ENCODE measurements around the gene NEURL1B.

The NEURL1B gene

DNA sequence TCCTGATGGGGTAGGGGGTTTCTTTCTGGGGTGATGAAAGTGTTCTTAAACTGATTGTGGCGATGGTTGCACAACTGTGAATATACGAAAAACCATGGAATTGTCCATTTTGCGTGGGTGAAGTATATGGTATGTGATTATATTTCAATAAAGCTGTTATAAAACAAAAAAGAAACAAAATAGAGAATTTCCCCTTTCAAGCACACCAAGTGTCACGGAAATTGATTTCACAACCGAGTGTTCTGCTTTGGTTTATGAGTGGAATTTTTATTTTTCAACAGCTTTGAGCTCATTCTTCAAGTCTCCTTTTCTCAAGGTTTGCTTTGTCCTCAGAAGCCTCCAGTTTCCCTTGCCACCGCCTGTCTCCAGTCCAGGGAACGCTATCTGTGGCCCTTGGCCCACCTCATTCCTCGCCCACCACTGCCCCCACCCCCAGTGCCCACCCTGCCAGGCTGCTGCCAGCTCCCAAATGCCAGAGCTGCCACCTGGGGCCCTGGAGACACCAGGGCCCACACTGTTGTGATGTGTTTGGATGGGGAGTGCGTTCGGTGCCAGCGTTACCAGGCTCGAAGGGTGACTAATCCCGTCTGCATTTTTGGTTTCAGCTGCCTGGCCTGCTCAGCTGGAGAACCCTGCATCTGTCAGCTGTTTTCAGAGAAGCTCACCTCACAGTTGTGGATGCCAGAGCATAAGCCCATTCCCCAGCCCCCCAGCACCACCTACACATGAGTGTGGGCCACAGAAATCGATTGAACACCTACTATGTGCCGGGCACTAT, 99.6 kb downstream of the NEURL1B start:
- TF ChIP-seq POLR2A (IDR thresholded peaks at IDR 0.05; ENCODE audit: extremely low read depth, insufficient read length) = no peak
- TF ChIP-seq, protein P1, sequence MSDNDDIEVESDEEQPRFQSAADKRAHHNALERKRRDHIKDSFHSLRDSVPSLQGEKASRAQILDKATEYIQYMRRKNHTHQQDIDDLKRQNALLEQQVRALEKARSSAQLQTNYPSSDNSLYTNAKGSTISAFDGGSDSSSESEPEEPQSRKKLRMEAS (IDR thresholded peaks at IDR 0.05; ENCODE audit: low read depth, low read length) = no peak
- TF ChIP-seq, protein P2, sequence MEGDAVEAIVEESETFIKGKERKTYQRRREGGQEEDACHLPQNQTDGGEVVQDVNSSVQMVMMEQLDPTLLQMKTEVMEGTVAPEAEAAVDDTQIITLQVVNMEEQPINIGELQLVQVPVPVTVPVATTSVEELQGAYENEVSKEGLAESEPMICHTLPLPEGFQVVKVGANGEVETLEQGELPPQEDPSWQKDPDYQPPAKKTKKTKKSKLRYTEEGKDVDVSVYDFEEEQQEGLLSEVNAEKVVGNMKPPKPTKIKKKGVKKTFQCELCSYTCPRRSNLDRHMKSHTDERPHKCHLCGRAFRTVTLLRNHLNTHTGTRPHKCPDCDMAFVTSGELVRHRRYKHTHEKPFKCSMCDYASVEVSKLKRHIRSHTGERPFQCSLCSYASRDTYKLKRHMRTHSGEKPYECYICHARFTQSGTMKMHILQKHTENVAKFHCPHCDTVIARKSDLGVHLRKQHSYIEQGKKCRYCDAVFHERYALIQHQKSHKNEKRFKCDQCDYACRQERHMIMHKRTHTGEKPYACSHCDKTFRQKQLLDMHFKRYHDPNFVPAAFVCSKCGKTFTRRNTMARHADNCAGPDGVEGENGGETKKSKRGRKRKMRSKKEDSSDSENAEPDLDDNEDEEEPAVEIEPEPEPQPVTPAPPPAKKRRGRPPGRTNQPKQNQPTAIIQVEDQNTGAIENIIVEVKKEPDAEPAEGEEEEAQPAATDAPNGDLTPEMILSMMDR (IDR thresholded peaks at IDR 0.05; ENCODE audit: low read depth, low read length) = no peak
- TF ChIP-seq MYC (IDR thresholded peaks at IDR 0.05; ENCODE audit: low read depth, low read length) = no peak
- no peak overlapping the region for H3K4me3 ChIP-seq (ENCODE audit: low read depth, low read length)
- no peak for DNase-seq (ENCODE audit: low read depth)
